Neural crest cell (in vitro differentiated cells): ENCODE results near the gene CILP2. TPM values are rescaled to one million over a fixed set of nuclear protein-coding genes. Genes with fewer than 3 reads are reported as not detected.

ENCODE experiments used
- DNase-seq: peaks from one replicate; pipeline ENCODE4 v3.0.0; 2021; ENCODE audit warnings: low read depth, mixed read lengths, low spot score
- H3K27ac Mint-ChIP-seq: one replicate; pipeline ENCODE4 v1.8.0; 2021; ENCODE audit warnings: mild to moderate bottlenecking, mixed read lengths; ENCODE audit not compliant: unreplicated experiment
- H3K27me3 Mint-ChIP-seq: 2 replicates; pipeline ENCODE4 v1.8.0; 2021; ENCODE audit warnings: low read depth, mild to moderate bottlenecking, mixed read lengths
- H3K36me3 Mint-ChIP-seq: 2 replicates; pipeline ENCODE4 v1.8.0; 2021; ENCODE audit warnings: low read depth, mild to moderate bottlenecking, mixed read lengths
- H3K4me1 Mint-ChIP-seq: 2 replicates; pipeline ENCODE4 v1.8.0; 2021; ENCODE audit warnings: mixed read lengths
- H3K4me3 Mint-ChIP-seq: one replicate; pipeline ENCODE4 v1.8.0; 2021; ENCODE audit warnings: mild to moderate bottlenecking, mixed read lengths
- H3K9me3 Mint-ChIP-seq: 2 replicates; pipeline ENCODE4 v1.8.0; 2021; ENCODE audit warnings: mixed read lengths
- total RNA-seq: library from RNA; stranded (reverse); gene quantifications from 2 replicates; pipeline ENCODE4 v1.2.1, GENCODE V29; 2021
- TF ChIP-seq, protein P1 (sequence below): fragments of 200-600 bp; sonication (generic); conservative IDR thresholded peaks from 2 replicates; pipeline ENCODE4 v1.5.0; 2021; ENCODE audit warnings: antibody characterized with exemption, mild to moderate bottlenecking

The CILP2 gene
- total RNA-seq, 1 donor from 2014 or later, result 2.7 TPM

DNA sequence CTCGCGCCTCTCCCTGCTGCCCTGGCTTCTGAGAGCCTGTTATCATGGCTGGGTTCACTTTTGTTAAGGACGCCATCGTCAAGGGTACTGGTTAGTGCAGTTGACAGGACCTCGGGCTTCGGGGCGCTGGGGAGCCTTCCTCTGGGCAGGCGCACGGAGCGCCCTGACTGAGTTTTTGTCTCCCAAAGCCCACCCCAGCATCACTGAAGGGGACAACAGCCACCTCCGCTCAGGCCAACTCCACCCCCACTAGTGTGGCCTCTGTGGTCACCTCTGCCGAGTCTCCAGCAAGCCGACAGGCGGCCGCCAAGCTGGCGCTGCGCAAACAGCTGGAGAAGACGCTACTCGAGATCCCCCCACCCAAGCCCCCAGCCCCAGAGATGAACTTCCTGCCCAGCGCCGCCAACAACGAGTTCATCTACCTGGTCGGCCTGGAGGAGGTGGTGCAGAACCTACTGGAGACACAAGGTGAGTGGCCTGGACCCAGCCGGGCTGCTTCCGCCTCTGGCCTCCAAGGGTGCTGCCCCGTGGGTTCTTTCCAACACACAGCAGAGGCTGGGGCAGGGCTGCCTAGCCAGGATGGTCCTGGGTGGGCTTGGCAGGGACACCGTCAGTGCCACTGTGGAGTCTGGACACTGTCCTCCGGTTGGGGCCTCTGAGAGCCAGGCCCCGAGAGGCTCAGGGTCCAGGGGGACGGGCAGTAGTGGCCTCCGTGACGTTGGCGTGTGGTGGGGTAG lies 39.6 kb upstream of the CILP2 start:
- H3K27me3 Mint-ChIP-seq, result no peaks in the 10 kb centered on the region
- H3K4me3 Mint-ChIP-seq, result no peak overlapping the region
- DNase-seq, result no peak
- no peak overlapping the region for H3K27ac Mint-ChIP-seq
- peaks cover 2% of the 10 kb centered on the region for H3K36me3 Mint-ChIP-seq
- no peaks in the 10 kb centered on the region for H3K9me3 Mint-ChIP-seq
- TF ChIP-seq, protein P1, sequence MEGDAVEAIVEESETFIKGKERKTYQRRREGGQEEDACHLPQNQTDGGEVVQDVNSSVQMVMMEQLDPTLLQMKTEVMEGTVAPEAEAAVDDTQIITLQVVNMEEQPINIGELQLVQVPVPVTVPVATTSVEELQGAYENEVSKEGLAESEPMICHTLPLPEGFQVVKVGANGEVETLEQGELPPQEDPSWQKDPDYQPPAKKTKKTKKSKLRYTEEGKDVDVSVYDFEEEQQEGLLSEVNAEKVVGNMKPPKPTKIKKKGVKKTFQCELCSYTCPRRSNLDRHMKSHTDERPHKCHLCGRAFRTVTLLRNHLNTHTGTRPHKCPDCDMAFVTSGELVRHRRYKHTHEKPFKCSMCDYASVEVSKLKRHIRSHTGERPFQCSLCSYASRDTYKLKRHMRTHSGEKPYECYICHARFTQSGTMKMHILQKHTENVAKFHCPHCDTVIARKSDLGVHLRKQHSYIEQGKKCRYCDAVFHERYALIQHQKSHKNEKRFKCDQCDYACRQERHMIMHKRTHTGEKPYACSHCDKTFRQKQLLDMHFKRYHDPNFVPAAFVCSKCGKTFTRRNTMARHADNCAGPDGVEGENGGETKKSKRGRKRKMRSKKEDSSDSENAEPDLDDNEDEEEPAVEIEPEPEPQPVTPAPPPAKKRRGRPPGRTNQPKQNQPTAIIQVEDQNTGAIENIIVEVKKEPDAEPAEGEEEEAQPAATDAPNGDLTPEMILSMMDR, result no peak
- H3K4me1 Mint-ChIP-seq, result no peaks in the 10 kb centered on the region

DNA sequence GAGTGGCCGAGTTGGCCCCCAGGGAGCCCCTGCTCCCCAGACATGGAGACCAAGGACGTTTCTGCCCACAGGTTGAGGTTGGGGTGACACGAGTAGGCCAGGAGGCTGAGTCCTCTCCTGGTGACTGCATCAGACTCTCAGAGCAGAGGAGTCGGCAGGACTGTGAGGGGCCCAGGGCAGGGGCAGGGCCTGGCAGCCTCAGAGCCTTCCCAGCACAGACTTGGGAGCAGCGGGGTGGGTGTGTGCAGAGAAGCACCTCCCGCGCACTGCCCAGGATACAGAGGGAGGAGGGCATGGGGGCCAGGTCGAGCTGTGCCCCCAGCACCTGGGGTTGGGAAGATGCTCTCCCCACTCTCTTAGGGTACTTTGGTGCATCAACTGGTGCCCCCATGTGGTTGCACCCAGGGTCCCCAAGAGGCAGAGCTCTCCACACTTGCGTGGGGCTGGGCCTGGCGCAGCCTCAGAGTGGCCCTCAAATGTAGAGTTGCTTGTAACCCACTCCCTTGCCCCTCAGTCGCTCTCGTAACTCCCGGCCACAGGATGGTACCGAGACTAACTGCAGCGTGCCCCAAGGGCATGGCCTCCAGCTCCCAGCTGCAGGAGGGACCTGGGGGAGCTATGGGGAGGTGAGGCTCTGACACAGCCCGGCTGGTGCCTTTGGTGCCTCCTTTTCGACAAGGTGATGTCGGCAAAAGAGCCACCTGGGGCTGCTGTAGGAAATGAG lies 38.6 kb upstream of the CILP2 start:
- Mint-ChIP-seq H3K4me1 (no peaks in the 10 kb centered on the region), H3K36me3 (peaks cover 7% of the 10 kb centered on the region), H3K27me3 (no peaks in the 10 kb centered on the region), H3K4me3 (no peak overlapping the region), H3K27ac (no peak overlapping the region), H3K9me3 (no peaks in the 10 kb centered on the region)
- DNase-seq, result no peak
- TF ChIP-seq, protein P1, result no peak

DNA sequence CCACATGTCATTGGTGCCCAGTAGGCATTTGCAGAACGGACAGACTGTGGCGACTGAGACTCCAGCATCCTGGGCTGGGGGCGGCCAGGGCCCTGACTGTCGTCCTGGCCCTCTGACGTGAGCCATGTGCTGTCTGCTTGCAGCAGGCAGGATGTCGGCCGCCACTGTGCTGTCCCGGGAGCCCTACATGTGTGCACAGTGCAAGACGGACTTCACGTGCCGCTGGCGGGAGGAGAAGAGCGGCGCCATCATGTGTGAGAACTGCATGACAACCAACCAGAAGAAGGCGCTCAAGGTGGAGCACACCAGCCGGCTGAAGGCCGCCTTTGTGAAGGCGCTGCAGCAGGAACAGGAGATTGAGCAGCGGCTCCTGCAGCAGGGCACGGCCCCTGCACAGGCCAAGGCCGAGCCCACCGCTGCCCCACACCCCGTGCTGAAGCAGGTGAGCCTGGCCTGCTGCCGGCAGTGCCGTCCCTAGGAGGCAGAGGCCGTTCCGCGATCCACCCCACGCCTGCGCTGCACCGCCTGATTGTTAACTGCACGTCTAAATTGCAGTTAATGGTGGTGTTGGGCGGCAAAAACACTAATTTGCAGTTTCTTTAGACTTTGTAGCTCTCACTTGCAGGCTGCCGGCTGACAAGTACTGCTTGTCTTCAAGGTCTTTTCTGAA lies 37.0 kb upstream of the CILP2 start:
- no peak overlapping the region for H3K27ac Mint-ChIP-seq
- no peaks in the 10 kb centered on the region for H3K9me3 Mint-ChIP-seq
- peaks cover 7% of the 10 kb centered on the region for H3K36me3 Mint-ChIP-seq
- H3K27me3 Mint-ChIP-seq, result no peaks in the 10 kb centered on the region
- DNase-seq, result no peak
- no peak overlapping the region for H3K4me3 Mint-ChIP-seq
- TF ChIP-seq, protein P1, result no peak
- H3K4me1 Mint-ChIP-seq, result no peaks in the 10 kb centered on the region

DNA sequence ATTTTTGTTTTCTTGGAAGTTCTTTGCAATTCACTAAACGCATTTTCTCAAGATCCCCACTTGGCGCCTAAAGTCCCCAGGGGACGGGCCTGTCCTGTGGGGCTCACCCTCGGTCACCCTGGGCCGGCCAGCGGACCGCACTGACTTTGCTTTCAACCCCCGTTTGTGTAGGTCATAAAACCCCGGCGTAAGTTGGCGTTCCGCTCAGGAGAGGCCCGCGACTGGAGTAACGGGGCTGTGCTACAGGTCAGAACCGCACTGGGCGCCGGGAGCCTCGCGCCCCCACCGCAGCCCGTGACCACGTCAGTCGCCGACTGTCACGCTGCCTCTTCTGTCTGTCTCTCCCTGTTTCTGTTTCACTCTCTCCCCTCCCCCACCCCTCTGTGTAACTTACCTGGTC lies 36.3 kb upstream of the CILP2 start:
- Mint-ChIP-seq H3K4me3 (no peak overlapping the region), H3K36me3 (peaks cover 7% of the 10 kb centered on the region), H3K27ac (no peak overlapping the region), H3K9me3 (no peaks in the 10 kb centered on the region), H3K4me1 (no peaks in the 10 kb centered on the region), H3K27me3 (no peaks in the 10 kb centered on the region)
- TF ChIP-seq, protein P1, result no peak
- DNase-seq, result no peak

DNA sequence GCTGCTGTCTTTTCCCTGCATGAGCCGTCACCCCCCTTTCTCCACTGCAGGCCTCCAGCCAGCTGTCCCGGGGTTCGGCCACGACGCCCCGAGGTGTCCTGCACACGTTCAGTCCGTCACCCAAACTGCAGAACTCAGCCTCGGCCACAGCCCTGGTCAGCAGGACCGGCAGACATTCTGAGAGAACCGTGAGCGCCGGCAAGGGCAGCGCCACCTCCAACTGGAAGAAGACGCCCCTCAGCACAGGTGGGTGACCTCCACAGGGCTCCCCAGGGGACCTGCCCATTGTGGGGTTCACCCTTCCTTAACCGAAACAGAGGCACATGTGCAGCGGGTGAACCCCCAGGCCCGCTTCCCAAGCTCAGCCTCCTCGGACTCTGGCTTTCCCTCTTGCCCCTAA lies 35.8 kb upstream of the CILP2 start:
- Mint-ChIP-seq H3K27me3 (no peaks in the 10 kb centered on the region), H3K4me3 (no peak overlapping the region), H3K27ac (no peak overlapping the region), H3K9me3 (no peaks in the 10 kb centered on the region), H3K4me1 (no peaks in the 10 kb centered on the region), H3K36me3 (peaks cover 7% of the 10 kb centered on the region)
- TF ChIP-seq, protein P1, result no peak
- no peak for DNase-seq
